IMR-90 (cell line): ENCODE measurements around the gene ARHGAP45. TPM values are rescaled to one million over a fixed set of nuclear protein-coding genes. Genes with fewer than 3 reads are reported as not detected.

Experiments
- ATAC-seq: fragments of 200-7000 bp; cut with Tn5 transposase; 2 replicates; pipeline ENCODE4 v1.9.1; 2020; ENCODE audit warnings: low read depth, mild to moderate bottlenecking, moderate library complexity
- Bru-seq: library from RNA; stranded (reverse); fragments of 400-500 nt; gene quantifications from one replicate; lab custom pipeline; 2021; lab: Mats Ljungman, UMichigan
- BruChase-seq, 2 experiments: library from RNA; stranded (reverse); fragments of 400-500 nt; gene quantifications; one replicate each; lab custom pipeline; 2021; lab: Mats Ljungman, UMichigan
- BruUV-seq: library from RNA; stranded (reverse); fragments of 400-500 nt; replicated peaks from 2 replicates; lab custom pipeline; 2021; lab: Mats Ljungman, UMichigan
- CTCF ChIA-PET: fragments of 300-600 bp; formaldehyde crosslinking; extraction: SDS; loops from one replicate; lab custom pipeline; 2021; ENCODE audit warnings: antibody characterized with exemption; lab: Yijun Ruan, JAX
- POLR2A ChIA-PET: fragments of 300-600 bp; sonication (Branson Sonifier 250); formaldehyde crosslinking; loops from one replicate; lab custom pipeline; 2022; ENCODE audit warnings: antibody characterized with exemption; ENCODE audit not compliant: unreplicated experiment; lab: Charles Lee
- DNase-seq: peaks from one replicate; pipeline ENCODE4 v3.0.0; 2013
- H2AFZ ChIP-seq: replicated peaks from 2 replicates; pipeline ENCODE3; 2013; ENCODE audit warnings: low read length, mild to moderate bottlenecking; ENCODE audit not compliant: poor library complexity
- H2AK5ac ChIP-seq: 2 replicates; pipeline ENCODE4 v1.6.1; 2013; ENCODE audit warnings: low read depth, low read length, inconsistent platforms
- H2AK9ac ChIP-seq: replicated peaks from 2 replicates; pipeline ENCODE3; 2013; ENCODE audit warnings: mild to moderate bottlenecking, low read depth, low read length, moderate library complexity; ENCODE audit not compliant: poor library complexity
- H2BK120ac ChIP-seq: 2 replicates; pipeline ENCODE4 v1.6.1; 2013; ENCODE audit warnings: low read depth, low read length, inconsistent platforms
- H2BK15ac ChIP-seq: 3 replicates; pipeline ENCODE4 v1.6.1; 2013; ENCODE audit warnings: low read depth, low read length, inconsistent platforms
- H2BK20ac ChIP-seq: 2 replicates; pipeline ENCODE4 v1.6.1; 2013; ENCODE audit warnings: low read depth, mild to moderate bottlenecking, inconsistent platforms, low read length, moderate library complexity
- H2BK5ac ChIP-seq: 2 replicates; pipeline ENCODE4 v1.6.1; 2013; ENCODE audit warnings: mild to moderate bottlenecking, low read depth, low read length, inconsistent platforms; ENCODE audit not compliant: poor library complexity, severe bottlenecking
- H3K14ac ChIP-seq: replicated peaks from 2 replicates; pipeline ENCODE4 v1.6.1; 2013; ENCODE audit warnings: low read depth, low read length, inconsistent platforms
- H3K18ac ChIP-seq: 2 replicates; pipeline ENCODE4 v1.6.1; 2013; ENCODE audit warnings: low read depth, low read length, control low read depth
- H3K23ac ChIP-seq: 2 replicates; pipeline ENCODE4 v1.6.1; 2013; ENCODE audit warnings: low read depth, low read length, inconsistent platforms
- H3K27ac ChIP-seq: 2 replicates; pipeline ENCODE4 v1.5.1; 2013; ENCODE audit warnings: mild to moderate bottlenecking, control low read depth, low read length; ENCODE audit not compliant: insufficient read depth
- H3K27me3 ChIP-seq: 2 replicates; pipeline ENCODE4 v1.6.1; 2013; ENCODE audit warnings: low read length; ENCODE audit not compliant: control insufficient read depth, insufficient read depth
- H3K36me3 ChIP-seq: 2 replicates; pipeline ENCODE4 v1.6.1; 2013; ENCODE audit warnings: low read length, mixed read lengths; ENCODE audit not compliant: control insufficient read depth, insufficient read depth
- H3K4ac ChIP-seq: 2 replicates; pipeline ENCODE4 v1.6.1; 2013; ENCODE audit warnings: low read depth, low read length, inconsistent platforms
- H3K4me1 ChIP-seq: 2 replicates; pipeline ENCODE4 v1.6.1; 2013; ENCODE audit warnings: low read length, mixed read lengths; ENCODE audit not compliant: control insufficient read depth, insufficient read depth
- H3K4me2 ChIP-seq: 2 replicates; pipeline ENCODE4 v1.6.1; 2013; ENCODE audit warnings: low read depth, mild to moderate bottlenecking, control low read depth, low read length, moderate library complexity
- H3K4me3 ChIP-seq: 2 replicates; pipeline ENCODE4 v1.5.1; 2013; ENCODE audit warnings: low read depth, mild to moderate bottlenecking, control low read depth, low read length, moderate library complexity; ENCODE audit not compliant: insufficient read depth
- H3K56ac ChIP-seq: 2 replicates; pipeline ENCODE4 v1.6.1; 2013; ENCODE audit warnings: low read length, inconsistent platforms; ENCODE audit not compliant: insufficient read depth; ENCODE audit errors: extremely low read depth
- H3K79me1 ChIP-seq, 2 experiments: 2 replicates each; pipeline ENCODE4 v1.6.1; 2013; ENCODE audit warnings: low read length in 2 of 2, inconsistent platforms in 1 of 2, low read depth in 1 of 2
- H3K9ac ChIP-seq: 2 replicates; pipeline ENCODE4 v1.6.1; 2013; ENCODE audit warnings: low read depth, low read length, control low read depth
- H3K9me1 ChIP-seq: 2 replicates; pipeline ENCODE4 v1.6.1; 2013; ENCODE audit warnings: low read length, inconsistent platforms; ENCODE audit not compliant: insufficient read depth
- H3K9me3 ChIP-seq: 2 replicates; pipeline ENCODE4 v1.6.1; 2013; ENCODE audit warnings: low read length; ENCODE audit not compliant: control insufficient read depth, insufficient read depth
- H4K20me1 ChIP-seq: 2 replicates; pipeline ENCODE4 v1.6.1; 2013; ENCODE audit warnings: low read length, inconsistent platforms; ENCODE audit not compliant: insufficient read depth
- H4K5ac ChIP-seq: 2 replicates; pipeline ENCODE4 v1.6.1; 2013; ENCODE audit warnings: mild to moderate bottlenecking, low read depth, low read length, control low read depth
- H4K8ac ChIP-seq, 2 experiments: 2 replicates each; pipeline ENCODE4 v1.6.1; 2013; ENCODE audit warnings: low read depth in 2 of 2, low read length in 2 of 2, control low read depth in 1 of 2, inconsistent platforms in 1 of 2
- H4K91ac ChIP-seq: 2 replicates; pipeline ENCODE4 v1.6.1; 2013; ENCODE audit warnings: low read depth, low read length, inconsistent platforms; ENCODE audit not compliant: insufficient read depth
- BHLHE40 ChIP-seq: fragments of 150-350 bp; IDR thresholded peaks from 2 replicates; pipeline ENCODE4 v1.6.1; 2016; ENCODE audit warnings: mild to moderate bottlenecking, low read depth, low read length
- CEBPB ChIP-seq: IDR thresholded peaks from 2 replicates; pipeline ENCODE4 v1.6.1; 2012; ENCODE audit warnings: low read depth, low read length, improper control_type of control experiment
- MAFK ChIP-seq: IDR thresholded peaks from 2 replicates; pipeline ENCODE4 v1.6.1; 2012; ENCODE audit warnings: low read depth, low read length, improper control_type of control experiment
- MXI1 ChIP-seq: IDR thresholded peaks from 2 replicates; pipeline ENCODE4 v1.6.1; 2012; ENCODE audit warnings: low read depth, mild to moderate bottlenecking, low read length, moderate library complexity, borderline replicate concordance
- POLR2A ChIP-seq: IDR thresholded peaks from 2 replicates; pipeline ENCODE4 v1.6.1; 2012; ENCODE audit warnings: mild to moderate bottlenecking, low read depth, low read length
- RAD21 ChIP-seq: IDR thresholded peaks from 2 replicates; pipeline ENCODE4 v1.6.1; 2012; ENCODE audit warnings: low read length, improper control_type of control experiment
- RCOR1 ChIP-seq: IDR thresholded peaks from 2 replicates; pipeline ENCODE4 v1.6.1; 2012; ENCODE audit warnings: mild to moderate bottlenecking, low read length, improper control_type of control experiment; ENCODE audit not compliant: insufficient replicate concordance
- RFX5 ChIP-seq: IDR thresholded peaks from 2 replicates; pipeline ENCODE4 v1.8.0; 2012; ENCODE audit warnings: low read depth, mild to moderate bottlenecking, low read length, moderate library complexity
- WGBS, 2 experiments: methylation state at CpG; one replicate each; pipeline versions ENCODE4 v1.1.5 to v1.1.7; 2013; ENCODE audit warnings: missing lambda C conversion rate in 2 of 2; ENCODE audit not compliant: insufficient read length in 1 of 2; ENCODE audit errors: extremely low coverage in 2 of 2; 5-methylcytosine and 5-hydroxymethylcytosine counted together
- dilution Hi-C: fragments of 300-500 bp; cut with HindIII; formaldehyde crosslinking; loops from one replicate; pipeline ENCODE4 v1.14.3; 2018; ENCODE audit warnings: low sequenced_read_pairs; ENCODE audit not compliant: unreplicated experiment
- in situ Hi-C: fragments of 300-500 bp; cut with MboI; formaldehyde crosslinking; loops from 3 replicates; pipeline ENCODE4 v1.14.3; 2019; ENCODE audit warnings: low sequenced_read_pairs, inconsistent platforms, mixed read lengths
- intact Hi-C: fragments of 100-400 bp; cut with micrococcal nuclease; formaldehyde crosslinking; loops from 2 replicates; pipeline ENCODE4 v1.10.0; 2022
- long read RNA-seq: library from polyadenylated mRNA; unstranded; transcript quantifications from one replicate; pipeline ENCODE4 v2.0.0, GENCODE V29; 2021; ENCODE audit not compliant: unreplicated experiment
- polyA plus RNA-seq, 3 experiments: library from polyadenylated mRNA; depleted of rRNA; stranded (reverse); fragments of >200 nt; gene quantifications; 2 replicates each; pipeline ENCODE4 v1.2.3, GENCODE V29; 2012; ENCODE audit warnings: low replicate concordance in 1 of 3
- total RNA-seq: library from RNA; depleted of rRNA; stranded (reverse); fragments of >200 nt; gene quantifications from 2 replicates; pipeline ENCODE4 v1.2.3, GENCODE V29; 2012; rRNA removed
- TF ChIP-seq, protein P1 (sequence below): fragments of 150-350 bp; IDR thresholded peaks from 2 replicates; pipeline ENCODE4 v1.6.1; 2017; ENCODE audit warnings: mild to moderate bottlenecking, antibody characterized with exemption, low read length, low read depth
- TF ChIP-seq, protein P2 (sequence below): fragments of 150-350 bp; IDR thresholded peaks from 2 replicates; pipeline ENCODE4 v1.6.1; 2016; ENCODE audit warnings: low read depth, mild to moderate bottlenecking, low read length, moderate library complexity, borderline replicate concordance

ARHGAP45 gene, protein sequence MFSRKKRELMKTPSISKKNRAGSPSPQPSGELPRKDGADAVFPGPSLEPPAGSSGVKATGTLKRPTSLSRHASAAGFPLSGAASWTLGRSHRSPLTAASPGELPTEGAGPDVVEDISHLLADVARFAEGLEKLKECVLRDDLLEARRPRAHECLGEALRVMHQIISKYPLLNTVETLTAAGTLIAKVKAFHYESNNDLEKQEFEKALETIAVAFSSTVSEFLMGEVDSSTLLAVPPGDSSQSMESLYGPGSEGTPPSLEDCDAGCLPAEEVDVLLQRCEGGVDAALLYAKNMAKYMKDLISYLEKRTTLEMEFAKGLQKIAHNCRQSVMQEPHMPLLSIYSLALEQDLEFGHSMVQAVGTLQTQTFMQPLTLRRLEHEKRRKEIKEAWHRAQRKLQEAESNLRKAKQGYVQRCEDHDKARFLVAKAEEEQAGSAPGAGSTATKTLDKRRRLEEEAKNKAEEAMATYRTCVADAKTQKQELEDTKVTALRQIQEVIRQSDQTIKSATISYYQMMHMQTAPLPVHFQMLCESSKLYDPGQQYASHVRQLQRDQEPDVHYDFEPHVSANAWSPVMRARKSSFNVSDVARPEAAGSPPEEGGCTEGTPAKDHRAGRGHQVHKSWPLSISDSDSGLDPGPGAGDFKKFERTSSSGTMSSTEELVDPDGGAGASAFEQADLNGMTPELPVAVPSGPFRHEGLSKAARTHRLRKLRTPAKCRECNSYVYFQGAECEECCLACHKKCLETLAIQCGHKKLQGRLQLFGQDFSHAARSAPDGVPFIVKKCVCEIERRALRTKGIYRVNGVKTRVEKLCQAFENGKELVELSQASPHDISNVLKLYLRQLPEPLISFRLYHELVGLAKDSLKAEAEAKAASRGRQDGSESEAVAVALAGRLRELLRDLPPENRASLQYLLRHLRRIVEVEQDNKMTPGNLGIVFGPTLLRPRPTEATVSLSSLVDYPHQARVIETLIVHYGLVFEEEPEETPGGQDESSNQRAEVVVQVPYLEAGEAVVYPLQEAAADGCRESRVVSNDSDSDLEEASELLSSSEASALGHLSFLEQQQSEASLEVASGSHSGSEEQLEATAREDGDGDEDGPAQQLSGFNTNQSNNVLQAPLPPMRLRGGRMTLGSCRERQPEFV
- total RNA-seq (0.83 and 1.3 TPM in 2 replicates), polyA plus RNA-seq (2012; rRNA removed) (1.4 and 1.7 TPM in 2 replicates), Bru-seq, nascent RNA (percentile 13 among the genes with signal in this experiment), BruChase-seq, experiment 1, labeled RNA remaining after a 6-hour chase (percentile 23 among the genes with signal in this experiment), BruChase-seq, experiment 2, labeled RNA remaining after a 2-hour chase (percentile 23 among the genes with signal in this experiment)
- 2.0 and 2.2 TPM in 2 replicates for polyA plus RNA-seq (2012; cell fraction: cytosol; rRNA removed)
- 3.0 and 10.5 TPM in 2 replicates for polyA plus RNA-seq (2012; cell fraction: nucleus; rRNA removed; ENCODE audit: low replicate concordance)
- long read RNA-seq, full-length matches to known transcripts, result 1 of 1 reads
- long read RNA-seq, partial matches to known transcripts, result 0 of 1 reads
- long read RNA-seq, other reads (novel, unspliced or antisense), result 0 of 1 reads

DNA sequence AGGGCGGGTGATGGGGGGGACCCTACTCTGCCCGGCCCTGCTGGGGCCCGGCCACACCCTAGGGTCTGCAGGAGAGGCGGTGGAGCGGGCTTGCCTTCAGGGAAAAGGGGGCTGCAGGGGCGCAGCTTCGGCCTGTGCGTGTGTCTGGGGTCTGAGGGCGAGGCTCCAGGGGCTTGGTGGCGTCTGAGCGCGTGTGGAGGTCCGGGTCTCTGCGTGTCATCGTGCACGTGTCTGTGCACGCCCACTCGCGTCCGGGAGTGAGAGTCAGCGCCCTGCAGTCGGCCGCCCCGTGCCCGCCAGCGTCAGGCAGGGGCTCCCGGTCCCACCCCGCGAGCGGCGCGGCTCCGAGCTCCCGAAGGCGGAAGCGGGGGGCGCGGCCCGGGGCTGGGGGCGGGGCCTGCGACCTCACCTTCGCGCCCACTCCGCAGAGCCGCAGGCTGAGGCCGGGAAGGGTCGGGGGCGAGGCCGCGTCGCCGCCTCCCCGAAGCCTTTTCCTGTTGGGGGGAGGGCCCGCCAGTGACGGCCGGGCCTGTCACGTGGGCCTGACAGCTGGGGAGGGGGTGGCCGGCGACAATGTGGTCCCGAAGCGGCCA is at the start of gene ARHGAP45:
TSS of gene ARHGAP45 (plus strand) at position 420 of the 593 bp plus-strand sequence. CDS start 239 bp downstream, outside the sequence.
- DNase-seq, result no peak
- TF ChIP-seq MAFK (no peak), MXI1 (no peak), RAD21 (no peak), RCOR1 (no peak), CEBPB (no peak), RFX5 (no peak), BHLHE40 (peak; percentile 87), POLR2A (no peak)
- TF ChIP-seq, protein P1, sequence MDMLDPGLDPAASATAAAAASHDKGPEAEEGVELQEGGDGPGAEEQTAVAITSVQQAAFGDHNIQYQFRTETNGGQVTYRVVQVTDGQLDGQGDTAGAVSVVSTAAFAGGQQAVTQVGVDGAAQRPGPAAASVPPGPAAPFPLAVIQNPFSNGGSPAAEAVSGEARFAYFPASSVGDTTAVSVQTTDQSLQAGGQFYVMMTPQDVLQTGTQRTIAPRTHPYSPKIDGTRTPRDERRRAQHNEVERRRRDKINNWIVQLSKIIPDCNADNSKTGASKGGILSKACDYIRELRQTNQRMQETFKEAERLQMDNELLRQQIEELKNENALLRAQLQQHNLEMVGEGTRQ, result peak; percentile 23
- TF ChIP-seq, protein P2, sequence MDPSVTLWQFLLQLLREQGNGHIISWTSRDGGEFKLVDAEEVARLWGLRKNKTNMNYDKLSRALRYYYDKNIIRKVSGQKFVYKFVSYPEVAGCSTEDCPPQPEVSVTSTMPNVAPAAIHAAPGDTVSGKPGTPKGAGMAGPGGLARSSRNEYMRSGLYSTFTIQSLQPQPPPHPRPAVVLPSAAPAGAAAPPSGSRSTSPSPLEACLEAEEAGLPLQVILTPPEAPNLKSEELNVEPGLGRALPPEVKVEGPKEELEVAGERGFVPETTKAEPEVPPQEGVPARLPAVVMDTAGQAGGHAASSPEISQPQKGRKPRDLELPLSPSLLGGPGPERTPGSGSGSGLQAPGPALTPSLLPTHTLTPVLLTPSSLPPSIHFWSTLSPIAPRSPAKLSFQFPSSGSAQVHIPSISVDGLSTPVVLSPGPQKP, result no peak

More for the DNA sequence above, at the start of gene ARHGAP45:
- Histone ChIP-seq H3K79me1 (no peaks in the 10 kb centered on the region), H3K23ac (no peak within 1 kb of the TSS; the same call in 1 of the 2 replicates), H3K27ac (no peak within 1 kb of the TSS), H4K20me1 (peaks cover 6% of the 10 kb centered on the region; the same call in 1 of the 2 replicates), H4K91ac (no peak within 1 kb of the TSS), H2BK15ac (no peak within 1 kb of the TSS), H3K9ac (peak within 1 kb of the TSS; percentile 41; the same call in 1 of the 2 replicates), H3K56ac (no peak within 1 kb of the TSS), H3K9me3 (no peaks in the 10 kb centered on the region; the same call in 1 of the 2 replicates), H3K4me1 (peaks cover 3% of the 10 kb centered on the region; the same call in 1 of the 2 replicates), H4K8ac (no peak within 1 kb of the TSS), H4K5ac (no peak within 1 kb of the TSS), H2BK5ac (no peak within 1 kb of the TSS), H2AFZ (peak within 1 kb of the TSS; percentile 81), H3K14ac (no peak within 1 kb of the TSS), H3K36me3 (no peaks in the 10 kb centered on the region), H3K27me3 (peaks cover 41% of the 10 kb centered on the region), H3K9me1 (no peaks in the 10 kb centered on the region), H3K4ac (no peak within 1 kb of the TSS), H2BK120ac (no peak within 1 kb of the TSS), H2AK5ac (peak within 1 kb of the TSS; percentile 9; the same call in 1 of the 2 replicates), H3K4me3 (peak within 1 kb of the TSS; percentile 38), H2BK20ac (no peak within 1 kb of the TSS), H2AK9ac (peak within 1 kb of the TSS; percentile 3), H3K4me2 (peak within 1 kb of the TSS; percentile 78), H3K18ac (no peak within 1 kb of the TSS)
- dilution Hi-C loops, result no loop called here
- 10% methylated on average over 25 of the region's 61 CpGs; no CpG with 5 or more reads in 1 of the 2 experiments for WGBS, 2 experiments
- POLR2A ChIA-PET, result no interaction called here
- intact Hi-C loops, result no loop called here
- peak; percentile 23 for ATAC-seq
- in situ Hi-C loops, result no loop called here
- CTCF ChIA-PET, result no interaction called here
- no TSS peak for BruUV-seq
